WTC11 (cell line): ENCODE measurements around the gene SLC17A5. TPM values are rescaled to one million over a fixed set of nuclear protein-coding genes. Genes with fewer than 3 reads are reported as not detected.

Experiments
- ATAC-seq: fragments of 200-7000 bp; cut with Tn5 transposase; 2 replicates; pipeline ENCODE4 v1.10.0; 2021; ENCODE audit warnings: mild to moderate bottlenecking, moderate library complexity
- CTCF ChIA-PET: fragments of 300-600 bp; sonication (Branson Sonifier 250); formaldehyde crosslinking; loops from one replicate; lab custom pipeline; 2021; ENCODE audit warnings: antibody characterized with exemption; lab: Charles Lee
- POLR2A ChIA-PET: fragments of 350-600 bp; sonication (Branson Sonifier 250); formaldehyde crosslinking; loops from one replicate; lab custom pipeline; 2021; ENCODE audit warnings: antibody characterized with exemption; lab: Charles Lee
- DNase-seq: peaks from one replicate; pipeline ENCODE4 v3.0.0; 2021; ENCODE audit warnings: low spot score
- H3K27ac Mint-ChIP-seq: 2 replicates; pipeline ENCODE4 v1.8.0; 2021; ENCODE audit warnings: mixed read lengths
- H3K27me3 Mint-ChIP-seq: 2 replicates; pipeline ENCODE4 v1.8.0; 2021; ENCODE audit warnings: low read depth, mild to moderate bottlenecking, moderate library complexity, mixed read lengths
- H3K36me3 Mint-ChIP-seq: 2 replicates; pipeline ENCODE4 v1.8.0; 2021; ENCODE audit warnings: mixed read lengths
- H3K4me1 Mint-ChIP-seq: 2 replicates; pipeline ENCODE4 v1.8.0; 2022; ENCODE audit warnings: mixed read lengths
- H3K4me3 Mint-ChIP-seq: 2 replicates; pipeline ENCODE4 v1.8.0; 2021; ENCODE audit warnings: mild to moderate bottlenecking, moderate library complexity, mixed read lengths
- H3K9me3 Mint-ChIP-seq: 2 replicates; pipeline ENCODE4 v1.8.0; 2021; ENCODE audit warnings: mixed read lengths
- CBFB ChIP-seq: sonication (generic); formaldehyde crosslinking; IDR thresholded peaks from 2 replicates; pipeline ENCODE4 v1.8.1; 2022; ENCODE audit warnings: mild to moderate bottlenecking, low read depth, missing genetic modification reagents
- CREM ChIP-seq: sonication (generic); formaldehyde crosslinking; IDR thresholded peaks from 2 replicates; pipeline ENCODE4 v1.8.1; 2022; ENCODE audit warnings: mild to moderate bottlenecking, missing genetic modification reagents, moderate library complexity
- EMX1 ChIP-seq: fragments of 250-450 bp; sonication (Bioruptor Pico); IDR thresholded peaks from 2 replicates; pipeline ENCODE4 v1.8.0; 2021; ENCODE audit warnings: mild to moderate bottlenecking
- ESRRA ChIP-seq: sonication (generic); formaldehyde crosslinking; IDR thresholded peaks from 2 replicates; pipeline ENCODE4 v1.8.1; 2022; ENCODE audit warnings: mild to moderate bottlenecking, missing genetic modification reagents, borderline replicate concordance
- FOXJ3 ChIP-seq: sonication (generic); formaldehyde crosslinking; IDR thresholded peaks from 2 replicates; pipeline ENCODE4 v1.9.0; 2021; ENCODE audit warnings: missing genetic modification reagents, mild to moderate bottlenecking, borderline replicate concordance
- GRHL2 ChIP-seq: fragments of 250-450 bp; sonication (Bioruptor Pico); IDR thresholded peaks from 2 replicates; pipeline ENCODE4 v1.8.0; 2022; ENCODE audit warnings: mild to moderate bottlenecking, moderate library complexity; ENCODE audit not compliant: insufficient replicate concordance, severe bottlenecking
- NFATC4 ChIP-seq: fragments of 250-450 bp; sonication (Bioruptor Pico); IDR thresholded peaks from 2 replicates; pipeline ENCODE4 v1.9.0; 2021; ENCODE audit warnings: mild to moderate bottlenecking
- NFE2L1 ChIP-seq: sonication (generic); formaldehyde crosslinking; IDR thresholded peaks from 2 replicates; pipeline ENCODE4 v1.8.1; 2023; ENCODE audit warnings: missing genetic modification reagents
- NFYB ChIP-seq: sonication (generic); formaldehyde crosslinking; conservative IDR thresholded peaks from 2 replicates; pipeline ENCODE4 v1.8.0; 2022; ENCODE audit warnings: low read depth, missing genetic modification reagents
- OVOL2 ChIP-seq: fragments of 250-450 bp; sonication (Bioruptor Pico); IDR thresholded peaks from 2 replicates; pipeline ENCODE4 v1.9.0; 2021; ENCODE audit warnings: mild to moderate bottlenecking, borderline replicate concordance
- SMAD3 ChIP-seq: sonication (generic); formaldehyde crosslinking; IDR thresholded peaks from 2 replicates; pipeline ENCODE4 v1.8.0; 2022; ENCODE audit warnings: missing genetic modification reagents, mild to moderate bottlenecking, borderline replicate concordance
- SP1 ChIP-seq: sonication (generic); formaldehyde crosslinking; conservative IDR thresholded peaks from 2 replicates; pipeline ENCODE4 v1.8.1; 2022; ENCODE audit warnings: missing genetic modification reagents
- ZNF317 ChIP-seq: sonication (generic); formaldehyde crosslinking; IDR thresholded peaks from 2 replicates; pipeline ENCODE4 v1.8.1; 2023; ENCODE audit warnings: low read depth, mild to moderate bottlenecking, moderate library complexity, missing genetic modification reagents, borderline replicate concordance
- ZNF423 ChIP-seq: fragments of 250-450 bp; sonication (Bioruptor Pico); IDR thresholded peaks from 2 replicates; pipeline ENCODE4 v2.1.2; 2022; ENCODE audit warnings: mild to moderate bottlenecking, moderate library complexity
- total RNA-seq: library from RNA; stranded (reverse); gene quantifications from 3 replicates; pipeline ENCODE4 v1.2.3, GENCODE V29; 2021
- TF ChIP-seq, protein P1 (sequence below): fragments of 250-450 bp; sonication (Bioruptor Pico); IDR thresholded peaks from 2 replicates; pipeline ENCODE4 v1.9.0; 2021; ENCODE audit warnings: mild to moderate bottlenecking, borderline replicate concordance
- TF ChIP-seq, protein P2 (sequence below): sonication (generic); formaldehyde crosslinking; IDR thresholded peaks from 2 replicates; pipeline ENCODE4 v1.8.1; 2023; ENCODE audit warnings: mild to moderate bottlenecking, missing genetic modification reagents, borderline replicate concordance
- TF ChIP-seq, protein P3 (sequence below): fragments of 250-450 bp; sonication (Bioruptor Pico); IDR thresholded peaks from 2 replicates; pipeline ENCODE4 v1.9.0; 2021; ENCODE audit warnings: mild to moderate bottlenecking

SLC17A5 gene
- total RNA-seq, 1 experiment from 2014 or later = 9.3 TPM

GRCh38 chr6:73604020-73604419, 49.8 kb downstream of the SLC17A5 start:
- POLR2A ChIA-PET = no interaction called here
- no peak overlapping the region for H3K4me3 Mint-ChIP-seq

DNA sequence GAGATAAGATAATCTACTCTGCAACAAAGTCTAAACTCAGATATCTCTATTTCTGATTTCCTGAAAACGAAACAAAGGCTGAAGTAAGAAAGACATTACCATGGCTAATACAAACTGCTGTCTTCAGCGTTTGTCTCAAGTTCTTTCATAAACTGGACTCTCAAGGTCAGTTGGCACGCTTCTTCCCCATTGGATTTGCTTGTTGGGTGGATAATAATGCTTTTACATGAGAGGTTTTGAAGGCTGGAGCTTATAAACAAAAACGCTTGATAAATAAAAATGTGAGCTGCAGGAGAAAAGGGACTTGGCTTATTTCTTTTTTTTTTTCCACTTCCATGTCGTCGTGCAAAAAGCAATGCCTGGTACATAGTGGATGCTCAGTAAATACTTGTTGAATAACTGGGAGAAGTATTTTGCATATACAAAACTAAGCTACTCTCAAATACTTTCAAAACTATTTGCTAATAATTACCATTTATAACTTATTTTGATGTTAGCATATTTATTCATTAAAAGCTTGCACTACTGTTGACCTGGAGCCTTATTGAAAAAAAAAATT, 67.3 kb downstream of the SLC17A5 start:
- Mint-ChIP-seq H3K9me3 (no peaks in the 10 kb centered on the region), H3K27ac (peak overlapping the region; percentile 98), H3K36me3 (no peaks in the 10 kb centered on the region), H3K4me3 (peak overlapping the region; percentile 5; the same call in 1 of the 2 replicates), H3K27me3 (no peaks in the 10 kb centered on the region), H3K4me1 (peaks cover 21% of the 10 kb centered on the region)
- ChIA-PET CTCF (interaction anchor here (0.9 to 1.6 kb wide), 3 partner anchors 9 to 38 kb away, joined by 3 to 7 read pairs (median 3); no protein-coding TSS in a partner anchor), POLR2A (interaction anchor here (0.6 to 3.9 kb wide), 5 partner anchors 16 to 71 kb away, joined by 3 to 19 read pairs (median 4); partner anchors contain the start of genes EEF1A1 and SLC17A5)
- ATAC-seq (no peak), DNase-seq (no peak)
- no peak for TF ChIP-seq EMX1

More at GRCh38 chr6:73604020-73604419, 49.8 kb downstream of the SLC17A5 start:
- TF ChIP-seq NFYB (no peak), OVOL2 (CRISPR knock-in tag) (no peak), FOXJ3 (CRISPR knock-in tag) (no peak), ESRRA (CRISPR knock-in tag) (no peak), SP1 (CRISPR knock-in tag) (no peak), CREM (CRISPR knock-in tag) (no peak), CBFB (no peak), SMAD3 (CRISPR knock-in tag) (no peak), GRHL2 (no peak), NFE2L1 (CRISPR knock-in tag) (no peak), ZNF423 (no peak), ZNF317 (CRISPR knock-in tag) (no peak), NFATC4 (CRISPR knock-in tag) (no peak)
- TF ChIP-seq, protein P1, sequence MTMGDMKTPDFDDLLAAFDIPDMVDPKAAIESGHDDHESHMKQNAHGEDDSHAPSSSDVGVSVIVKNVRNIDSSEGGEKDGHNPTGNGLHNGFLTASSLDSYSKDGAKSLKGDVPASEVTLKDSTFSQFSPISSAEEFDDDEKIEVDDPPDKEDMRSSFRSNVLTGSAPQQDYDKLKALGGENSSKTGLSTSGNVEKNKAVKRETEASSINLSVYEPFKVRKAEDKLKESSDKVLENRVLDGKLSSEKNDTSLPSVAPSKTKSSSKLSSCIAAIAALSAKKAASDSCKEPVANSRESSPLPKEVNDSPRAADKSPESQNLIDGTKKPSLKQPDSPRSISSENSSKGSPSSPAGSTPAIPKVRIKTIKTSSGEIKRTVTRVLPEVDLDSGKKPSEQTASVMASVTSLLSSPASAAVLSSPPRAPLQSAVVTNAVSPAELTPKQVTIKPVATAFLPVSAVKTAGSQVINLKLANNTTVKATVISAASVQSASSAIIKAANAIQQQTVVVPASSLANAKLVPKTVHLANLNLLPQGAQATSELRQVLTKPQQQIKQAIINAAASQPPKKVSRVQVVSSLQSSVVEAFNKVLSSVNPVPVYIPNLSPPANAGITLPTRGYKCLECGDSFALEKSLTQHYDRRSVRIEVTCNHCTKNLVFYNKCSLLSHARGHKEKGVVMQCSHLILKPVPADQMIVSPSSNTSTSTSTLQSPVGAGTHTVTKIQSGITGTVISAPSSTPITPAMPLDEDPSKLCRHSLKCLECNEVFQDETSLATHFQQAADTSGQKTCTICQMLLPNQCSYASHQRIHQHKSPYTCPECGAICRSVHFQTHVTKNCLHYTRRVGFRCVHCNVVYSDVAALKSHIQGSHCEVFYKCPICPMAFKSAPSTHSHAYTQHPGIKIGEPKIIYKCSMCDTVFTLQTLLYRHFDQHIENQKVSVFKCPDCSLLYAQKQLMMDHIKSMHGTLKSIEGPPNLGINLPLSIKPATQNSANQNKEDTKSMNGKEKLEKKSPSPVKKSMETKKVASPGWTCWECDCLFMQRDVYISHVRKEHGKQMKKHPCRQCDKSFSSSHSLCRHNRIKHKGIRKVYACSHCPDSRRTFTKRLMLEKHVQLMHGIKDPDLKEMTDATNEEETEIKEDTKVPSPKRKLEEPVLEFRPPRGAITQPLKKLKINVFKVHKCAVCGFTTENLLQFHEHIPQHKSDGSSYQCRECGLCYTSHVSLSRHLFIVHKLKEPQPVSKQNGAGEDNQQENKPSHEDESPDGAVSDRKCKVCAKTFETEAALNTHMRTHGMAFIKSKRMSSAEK (CRISPR knock-in tag) = no peak
- TF ChIP-seq, protein P2, sequence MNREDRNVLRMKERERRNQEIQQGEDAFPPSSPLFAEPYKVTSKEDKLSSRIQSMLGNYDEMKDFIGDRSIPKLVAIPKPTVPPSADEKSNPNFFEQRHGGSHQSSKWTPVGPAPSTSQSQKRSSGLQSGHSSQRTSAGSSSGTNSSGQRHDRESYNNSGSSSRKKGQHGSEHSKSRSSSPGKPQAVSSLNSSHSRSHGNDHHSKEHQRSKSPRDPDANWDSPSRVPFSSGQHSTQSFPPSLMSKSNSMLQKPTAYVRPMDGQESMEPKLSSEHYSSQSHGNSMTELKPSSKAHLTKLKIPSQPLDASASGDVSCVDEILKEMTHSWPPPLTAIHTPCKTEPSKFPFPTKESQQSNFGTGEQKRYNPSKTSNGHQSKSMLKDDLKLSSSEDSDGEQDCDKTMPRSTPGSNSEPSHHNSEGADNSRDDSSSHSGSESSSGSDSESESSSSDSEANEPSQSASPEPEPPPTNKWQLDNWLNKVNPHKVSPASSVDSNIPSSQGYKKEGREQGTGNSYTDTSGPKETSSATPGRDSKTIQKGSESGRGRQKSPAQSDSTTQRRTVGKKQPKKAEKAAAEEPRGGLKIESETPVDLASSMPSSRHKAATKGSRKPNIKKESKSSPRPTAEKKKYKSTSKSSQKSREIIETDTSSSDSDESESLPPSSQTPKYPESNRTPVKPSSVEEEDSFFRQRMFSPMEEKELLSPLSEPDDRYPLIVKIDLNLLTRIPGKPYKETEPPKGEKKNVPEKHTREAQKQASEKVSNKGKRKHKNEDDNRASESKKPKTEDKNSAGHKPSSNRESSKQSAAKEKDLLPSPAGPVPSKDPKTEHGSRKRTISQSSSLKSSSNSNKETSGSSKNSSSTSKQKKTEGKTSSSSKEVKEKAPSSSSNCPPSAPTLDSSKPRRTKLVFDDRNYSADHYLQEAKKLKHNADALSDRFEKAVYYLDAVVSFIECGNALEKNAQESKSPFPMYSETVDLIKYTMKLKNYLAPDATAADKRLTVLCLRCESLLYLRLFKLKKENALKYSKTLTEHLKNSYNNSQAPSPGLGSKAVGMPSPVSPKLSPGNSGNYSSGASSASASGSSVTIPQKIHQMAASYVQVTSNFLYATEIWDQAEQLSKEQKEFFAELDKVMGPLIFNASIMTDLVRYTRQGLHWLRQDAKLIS (CRISPR knock-in tag) = no peak
- TF ChIP-seq, protein P3, sequence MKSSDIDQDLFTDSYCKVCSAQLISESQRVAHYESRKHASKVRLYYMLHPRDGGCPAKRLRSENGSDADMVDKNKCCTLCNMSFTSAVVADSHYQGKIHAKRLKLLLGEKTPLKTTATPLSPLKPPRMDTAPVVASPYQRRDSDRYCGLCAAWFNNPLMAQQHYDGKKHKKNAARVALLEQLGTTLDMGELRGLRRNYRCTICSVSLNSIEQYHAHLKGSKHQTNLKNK (CRISPR knock-in tag) = no peak
- ATAC-seq (no peak), DNase-seq (no peak)
- CTCF ChIA-PET = no interaction called here
- Mint-ChIP-seq H3K27ac (no peak overlapping the region; the same call in 1 of the 2 replicates), H3K4me1 (no peaks in the 10 kb centered on the region), H3K36me3 (peaks cover 23% of the 10 kb centered on the region), H3K27me3 (no peaks in the 10 kb centered on the region), H3K9me3 (0 out of 2 replicates have a peak, but pooled peaks cover 3% of the 10 kb centered on the region)
